Astrocyte (in vitro differentiated cells and primary cell): ENCODE measurements around the gene FAM53B. TPM values are rescaled to one million over a fixed set of nuclear protein-coding genes. Genes with fewer than 3 reads are reported as not detected.

Experiments used
- DNase-seq: peaks from one replicate; pipeline ENCODE4 v3.0.0-alpha.2; 2010; ENCODE audit warnings: low read depth
- FAIRE-seq: peaks from 2 replicates; lab custom pipeline; 2011; peaks lifted over from hg19 to GRCh38; lab: Jason Lieb, UNC
- H2AFZ ChIP-seq: 2 replicates; pipeline ENCODE4 v1.6.0; 2012; ENCODE audit warnings: low read depth, low read length, inconsistent platforms
- H3K27ac ChIP-seq: 2 replicates; pipeline ENCODE4 v1.5.1; 2011; ENCODE audit warnings: low read depth, low read length, inconsistent platforms
- H3K27me3 ChIP-seq: 2 replicates; pipeline ENCODE4 v1.6.0; 2011; ENCODE audit warnings: low read length, inconsistent platforms; ENCODE audit not compliant: insufficient read depth
- H3K36me3 ChIP-seq: 2 replicates; pipeline ENCODE4 v1.5.1; 2011; ENCODE audit warnings: low read length, inconsistent platforms; ENCODE audit not compliant: insufficient read depth
- H3K4me1 ChIP-seq: 2 replicates; pipeline ENCODE4 v1.5.1; 2011; ENCODE audit warnings: low read length, inconsistent platforms; ENCODE audit not compliant: insufficient read depth
- H3K4me2 ChIP-seq: 2 replicates; pipeline ENCODE4 v1.6.0; 2012; ENCODE audit warnings: low read length, inconsistent platforms
- H3K4me3 ChIP-seq: 2 replicates; pipeline ENCODE4 v1.5.1; 2011; ENCODE audit warnings: low read depth, mild to moderate bottlenecking, low read length, inconsistent platforms; ENCODE audit not compliant: insufficient read depth
- H3K79me2 ChIP-seq: 2 replicates; pipeline ENCODE4 v1.6.0; 2012; ENCODE audit warnings: mild to moderate bottlenecking, low read length, inconsistent platforms; ENCODE audit not compliant: insufficient read depth
- H3K9ac ChIP-seq: 2 replicates; pipeline ENCODE4 v1.6.0; 2012; ENCODE audit warnings: mild to moderate bottlenecking, low read length, inconsistent platforms
- H3K9me3 ChIP-seq: 2 replicates; pipeline ENCODE4 v1.5.1; 2012; ENCODE audit warnings: low read depth, mild to moderate bottlenecking, low read length, inconsistent platforms; ENCODE audit not compliant: insufficient read depth
- H4K20me1 ChIP-seq: 2 replicates; pipeline ENCODE4 v1.6.0; 2012; ENCODE audit warnings: low read length, inconsistent platforms; ENCODE audit not compliant: insufficient read depth
- H3K27ac Mint-ChIP-seq: one replicate; pipeline ENCODE4 v1.8.0; 2021; ENCODE audit warnings: mild to moderate bottlenecking, mixed read lengths; ENCODE audit not compliant: unreplicated experiment
- H3K27me3 Mint-ChIP-seq: one replicate; pipeline ENCODE4 v1.8.0; 2021; ENCODE audit warnings: low read depth, mixed read lengths; ENCODE audit not compliant: unreplicated experiment
- H3K36me3 Mint-ChIP-seq: one replicate; pipeline ENCODE4 v1.8.0; 2021; ENCODE audit warnings: low read depth, mixed read lengths; ENCODE audit not compliant: unreplicated experiment
- H3K4me1 Mint-ChIP-seq: one replicate; pipeline ENCODE4 v1.8.0; 2021; ENCODE audit warnings: low read depth, mixed read lengths; ENCODE audit not compliant: unreplicated experiment
- H3K4me3 Mint-ChIP-seq: one replicate; pipeline ENCODE4 v1.8.0; 2021; ENCODE audit warnings: mild to moderate bottlenecking, moderate library complexity, mixed read lengths; ENCODE audit not compliant: unreplicated experiment
- H3K9me3 Mint-ChIP-seq: one replicate; pipeline ENCODE4 v1.8.0; 2021; ENCODE audit warnings: mild to moderate bottlenecking, mixed read lengths; ENCODE audit not compliant: unreplicated experiment
- CTCF ChIP-seq: IDR thresholded peaks from 2 replicates; pipeline ENCODE4 v1.5.1; 2011; ENCODE audit warnings: low read depth, mild to moderate bottlenecking, inconsistent platforms, low read length, moderate library complexity; ENCODE audit not compliant: insufficient read depth
- EZH2 ChIP-seq: IDR thresholded peaks from 2 replicates; pipeline ENCODE4 v1.6.1; 2012; ENCODE audit warnings: mild to moderate bottlenecking, low read length, inconsistent platforms; ENCODE audit not compliant: insufficient read depth
- total RNA-seq: library from RNA; stranded (reverse); gene quantifications from 2 replicates; pipeline ENCODE4 v1.2.1, GENCODE V29; 2021

The FAM53B gene
- total RNA-seq, 1 donor from 2014 or later = 12.9 TPM

DNA sequence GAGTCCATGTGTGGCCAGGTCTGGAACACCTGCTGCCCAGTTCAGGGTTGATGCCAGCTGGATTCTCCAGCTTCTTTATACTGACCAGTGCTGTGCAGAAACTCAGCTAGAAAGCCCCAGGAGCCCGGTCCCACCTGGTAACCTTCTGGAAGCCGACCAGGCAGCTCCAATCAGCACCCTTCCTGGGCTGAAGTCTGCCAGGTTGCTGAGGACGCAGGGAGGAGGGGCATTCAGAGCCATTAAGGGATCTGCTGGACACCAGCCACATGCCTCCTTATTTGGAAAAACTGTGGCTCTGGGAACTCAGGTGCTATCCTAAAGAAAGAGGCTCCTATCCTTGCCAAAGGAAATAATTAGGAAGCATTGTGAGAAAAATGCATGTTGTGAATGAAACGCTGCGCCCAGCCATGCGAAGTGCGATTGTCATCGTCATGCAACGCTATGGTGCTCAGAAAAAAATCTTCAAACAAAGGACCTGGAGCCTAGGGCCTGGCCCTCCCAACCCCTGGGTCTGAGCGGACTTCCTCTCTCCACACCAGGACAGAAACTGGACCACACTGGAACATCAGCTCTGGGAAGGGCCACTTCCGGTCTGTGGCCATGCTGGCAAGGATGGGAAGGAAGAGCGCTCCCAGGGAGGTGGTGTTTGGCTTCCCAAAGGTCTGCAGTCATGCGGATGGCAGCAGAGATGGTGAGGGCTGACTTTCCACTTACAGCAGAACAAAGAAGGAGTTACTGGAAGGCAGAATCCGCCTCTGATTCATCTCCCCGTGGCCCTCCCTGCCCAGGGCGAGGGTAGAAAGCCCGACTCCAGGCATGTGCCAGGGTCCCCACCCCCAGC, 90.1 kb downstream of the FAM53B start:
- FAIRE-seq (no peak), DNase-seq (peak; percentile 18)
- H3K4me3 ChIP-seq = no peak overlapping the region
- TF ChIP-seq EZH2 = no peak
- TF ChIP-seq CTCF = no peak
- Mint-ChIP-seq H3K9me3 (no peaks in the 10 kb centered on the region), H3K4me1 (peaks cover 24% of the 10 kb centered on the region), H3K27ac (no peak overlapping the region), H3K36me3 (peaks cover 11% of the 10 kb centered on the region), H3K4me3 (no peak overlapping the region), H3K27me3 (no peaks in the 10 kb centered on the region)
- H3K27me3 ChIP-seq = no peaks in the 10 kb centered on the region
- H3K36me3 ChIP-seq = no peaks in the 10 kb centered on the region
- peaks cover 2% of the 10 kb centered on the region for H3K79me2 ChIP-seq
- peaks cover 16% of the 10 kb centered on the region for H3K4me1 ChIP-seq
- H3K9me3 ChIP-seq = no peaks in the 10 kb centered on the region
- H2AFZ ChIP-seq = peak overlapping the region; percentile 46
- no peak overlapping the region for H3K4me2 ChIP-seq
- peaks cover 30% of the 10 kb centered on the region for H4K20me1 ChIP-seq
- H3K27ac ChIP-seq = no peak overlapping the region
- no peak overlapping the region for H3K9ac ChIP-seq

DNA sequence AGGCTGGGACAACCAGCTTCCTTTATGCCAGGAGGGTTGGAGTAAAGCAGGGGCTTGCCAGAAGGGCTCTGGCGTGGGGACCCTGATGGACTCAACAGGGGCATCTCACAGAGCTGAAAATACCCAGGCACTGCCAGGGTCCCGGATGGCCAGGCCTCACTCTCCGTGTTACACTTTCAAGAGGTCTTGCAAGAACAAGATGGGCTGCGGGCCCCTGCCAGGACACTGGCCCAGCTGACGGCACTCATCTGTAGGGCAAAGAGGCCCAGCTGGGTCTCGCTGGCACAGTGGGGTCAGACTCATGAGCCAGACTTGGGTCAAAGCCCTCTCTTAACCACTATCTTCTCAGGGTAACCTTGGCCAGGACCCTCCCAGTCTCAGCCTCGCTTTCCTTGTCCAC, 90.9 kb downstream of the FAM53B start:
- Mint-ChIP-seq H3K9me3 (no peaks in the 10 kb centered on the region), H3K4me1 (peaks cover 31% of the 10 kb centered on the region), H3K27ac (no peak overlapping the region), H3K27me3 (no peaks in the 10 kb centered on the region), H3K4me3 (no peak overlapping the region), H3K36me3 (peaks cover 11% of the 10 kb centered on the region)
- Histone ChIP-seq H3K79me2 (peaks cover 2% of the 10 kb centered on the region), H3K4me1 (peaks cover 23% of the 10 kb centered on the region), H3K4me3 (no peak overlapping the region), H3K27ac (no peak overlapping the region), H3K36me3 (no peaks in the 10 kb centered on the region), H3K27me3 (no peaks in the 10 kb centered on the region), H3K4me2 (no peak overlapping the region), H2AFZ (no peak overlapping the region), H3K9ac (no peak overlapping the region), H3K9me3 (no peaks in the 10 kb centered on the region), H4K20me1 (peaks cover 29% of the 10 kb centered on the region)
- no peak for TF ChIP-seq EZH2
- no peak for TF ChIP-seq CTCF
- FAIRE-seq (no peak), DNase-seq (no peak)

- FAIRE-seq (no peak), DNase-seq (no peak)
- Histone ChIP-seq H3K79me2 (peaks cover 3% of the 10 kb centered on the region), H3K4me1 (peaks cover 29% of the 10 kb centered on the region), H3K9ac (no peak overlapping the region), H3K4me2 (no peak overlapping the region), H4K20me1 (peaks cover 23% of the 10 kb centered on the region), H2AFZ (no peak overlapping the region), H3K27ac (no peak overlapping the region), H3K4me3 (no peak overlapping the region), H3K36me3 (no peaks in the 10 kb centered on the region), H3K9me3 (no peaks in the 10 kb centered on the region), H3K27me3 (no peaks in the 10 kb centered on the region)
- Mint-ChIP-seq H3K36me3 (peaks cover 11% of the 10 kb centered on the region), H3K9me3 (no peaks in the 10 kb centered on the region), H3K27me3 (no peaks in the 10 kb centered on the region), H3K4me1 (peaks cover 33% of the 10 kb centered on the region), H3K4me3 (no peak overlapping the region), H3K27ac (no peak overlapping the region)
- TF ChIP-seq CTCF (no peak), EZH2 (no peak)
Measured at GRCh38 chr10:124652701-124653100, 91.5 kb downstream of the FAM53B start.
